Stomach (tissue), 9 donors: Measurements from ENCODE around the gene EHD2. TPM values are rescaled to one million over a fixed set of nuclear protein-coding genes. Genes with fewer than 3 reads are reported as not detected.

Source experiments
- DNase-seq, 2 donors: peaks; one replicate each; pipeline versions ENCODE4 v3.0.0 to v3.0.0-alpha.2; 2013 to 2019
- H3K27ac ChIP-seq, 5 donors: fragments of 200-600 bp in 4 of 5; sonication (generic) in 4 of 5; one replicate each; pipeline ENCODE4 v1.5.1; 2013 to 2019; ENCODE audit warnings: mild to moderate bottlenecking in 1 of 5, moderate library complexity in 1 of 5
- H3K27me3 ChIP-seq, 3 donors: fragments of 200-600 bp; sonication (generic); one replicate each; pipeline ENCODE4 v1.5.1; 2017 to 2019; ENCODE audit warnings: mixed run types in 1 of 3
- H3K36me3 ChIP-seq, 4 donors: fragments of 200-600 bp; sonication (generic); 1 replicate in 3 of 4; 2 replicates in 1 of 4; pipeline ENCODE4 v1.5.1; 2016 to 2019
- H3K4me1 ChIP-seq, 4 donors: fragments of 200-600 bp; sonication (generic); one replicate each; pipeline ENCODE4 v1.5.1; 2016 to 2019
- H3K4me3 ChIP-seq, 4 donors: fragments of 200-600 bp; sonication (generic) in 3 of 4; one replicate each; pipeline ENCODE4 v1.5.1; 2016 to 2019; ENCODE audit warnings: mild to moderate bottlenecking in 1 of 4
- H3K9me3 ChIP-seq, 4 donors: fragments of 200-600 bp; sonication (generic); one replicate each; pipeline ENCODE4 v1.5.1; 2016 to 2019
- EP300 ChIP-seq: sonication (generic); formaldehyde crosslinking; IDR thresholded peaks from one replicate; pipeline ENCODE4 v1.6.1; 2017; ENCODE audit warnings: antibody characterized with exemption
- POLR2A ChIP-seq, 4 donors: fragments of 450-650 bp; IDR thresholded peaks; one replicate each; pipeline ENCODE4 v1.6.1; 2016; ENCODE audit warnings: antibody characterized with exemption in 4 of 4, control low read depth in 2 of 4, mild to moderate bottlenecking in 1 of 4, moderate library complexity in 1 of 4
- POLR2AphosphoS5 ChIP-seq, 3 donors: sonication (generic); formaldehyde crosslinking; IDR thresholded peaks; one replicate each; pipeline ENCODE4 v1.6.1; 2016; ENCODE audit warnings: antibody characterized with exemption in 3 of 3
- WGBS, 5 donors: extraction: QIAGEN DNeasy Blood & Tissue Kit in 3 of 5; methylation state at CpG; one replicate each; pipeline versions ENCODE4 v1.1.5 to v1.1.7; 2013 to 2018; 5-methylcytosine and 5-hydroxymethylcytosine counted together
- intact Hi-C: fragments of 100-400 bp; cut with DNase I; formaldehyde crosslinking; loops from one replicate; pipeline ENCODE4 v1.15.1; 2023; ENCODE audit warnings: low total_unique reads
- polyA plus RNA-seq, 3 donors: library from polyadenylated mRNA; stranded (reverse); fragments of 200-250 nt; gene quantifications; one replicate each; pipeline ENCODE4 v1.2.3, GENCODE V29; 2013
- total RNA-seq, 5 donors: library from RNA; depleted of rRNA; stranded (reverse); fragments of >200 nt; gene quantifications; one replicate each; pipeline versions ENCODE4 v1.1.0 to v1.2.3, GENCODE V29; 2014 to 2016
- TF ChIP-seq, protein P1 (sequence below), 7 experiments: fragments of 450-650 bp in 4 of 7; fragments of 200-600 bp in 3 of 7; sonication (generic) in 3 of 7; IDR thresholded peaks; one replicate each; pipeline ENCODE4 v1.5.1; 2016 to 2019; ENCODE audit warnings: antibody characterized with exemption in 7 of 7, control low read depth in 2 of 7, mild to moderate bottlenecking in 1 of 7
- donor health status: healthy with polysubstance abuse.
- donor health status: Bipolar disorder and iron deficiency.
- donor health status: healthy.

The EHD2 gene
- total and polyA plus RNA-seq, 8 donors: 24.5 to 334 (median 38.5) TPM

DNA sequence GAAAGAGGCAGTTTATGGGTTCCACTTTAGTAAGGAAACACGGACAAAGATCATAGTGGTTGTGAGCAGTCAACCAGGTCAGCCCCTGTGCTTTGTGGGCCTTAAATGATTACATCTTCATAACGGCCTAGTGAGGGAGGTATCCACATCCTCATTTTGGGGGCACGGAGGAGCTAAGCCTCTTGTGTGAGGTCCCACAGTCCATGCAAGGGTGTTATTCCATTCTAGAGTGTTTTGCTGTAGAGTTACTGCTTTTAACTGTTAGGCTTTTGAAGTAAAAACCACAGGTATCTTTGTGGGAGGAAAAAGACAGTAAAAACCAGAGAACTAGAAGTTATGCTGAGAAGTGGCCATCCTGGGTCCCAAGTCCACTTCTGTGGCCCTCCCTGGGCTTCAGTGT, 36.1 kb downstream of the EHD2 start:
- Histone ChIP-seq H3K9me3 (no peaks in the 10 kb centered on the region), H3K4me1 (peaks cover 22 to 52% (median 42%) of the 10 kb centered on the region in 4 donors), H3K36me3 (peaks cover 67 to 79% (median 78%) of the 10 kb centered on the region in 4 donors), H3K4me3 (no peak overlapping the region), H3K27ac (no peak overlapping the region), H3K27me3 (no peaks in the 10 kb centered on the region)
- 77 to 82% (median 82%) methylated on average over 3 of the region's 3 CpGs for WGBS, 5 donors
- intact Hi-C loops: no loop called here
- no peak for TF ChIP-seq EP300
- TF ChIP-seq, protein P1, sequence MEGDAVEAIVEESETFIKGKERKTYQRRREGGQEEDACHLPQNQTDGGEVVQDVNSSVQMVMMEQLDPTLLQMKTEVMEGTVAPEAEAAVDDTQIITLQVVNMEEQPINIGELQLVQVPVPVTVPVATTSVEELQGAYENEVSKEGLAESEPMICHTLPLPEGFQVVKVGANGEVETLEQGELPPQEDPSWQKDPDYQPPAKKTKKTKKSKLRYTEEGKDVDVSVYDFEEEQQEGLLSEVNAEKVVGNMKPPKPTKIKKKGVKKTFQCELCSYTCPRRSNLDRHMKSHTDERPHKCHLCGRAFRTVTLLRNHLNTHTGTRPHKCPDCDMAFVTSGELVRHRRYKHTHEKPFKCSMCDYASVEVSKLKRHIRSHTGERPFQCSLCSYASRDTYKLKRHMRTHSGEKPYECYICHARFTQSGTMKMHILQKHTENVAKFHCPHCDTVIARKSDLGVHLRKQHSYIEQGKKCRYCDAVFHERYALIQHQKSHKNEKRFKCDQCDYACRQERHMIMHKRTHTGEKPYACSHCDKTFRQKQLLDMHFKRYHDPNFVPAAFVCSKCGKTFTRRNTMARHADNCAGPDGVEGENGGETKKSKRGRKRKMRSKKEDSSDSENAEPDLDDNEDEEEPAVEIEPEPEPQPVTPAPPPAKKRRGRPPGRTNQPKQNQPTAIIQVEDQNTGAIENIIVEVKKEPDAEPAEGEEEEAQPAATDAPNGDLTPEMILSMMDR (IDR thresholded peaks at IDR 0.05): no peak
- TF ChIP-seq POLR2AphosphoS5 (IDR thresholded peaks at IDR 0.05): no peak
- no peak for TF ChIP-seq POLR2A (IDR thresholded peaks at IDR 0.05)
- no peak for DNase-seq

DNA sequence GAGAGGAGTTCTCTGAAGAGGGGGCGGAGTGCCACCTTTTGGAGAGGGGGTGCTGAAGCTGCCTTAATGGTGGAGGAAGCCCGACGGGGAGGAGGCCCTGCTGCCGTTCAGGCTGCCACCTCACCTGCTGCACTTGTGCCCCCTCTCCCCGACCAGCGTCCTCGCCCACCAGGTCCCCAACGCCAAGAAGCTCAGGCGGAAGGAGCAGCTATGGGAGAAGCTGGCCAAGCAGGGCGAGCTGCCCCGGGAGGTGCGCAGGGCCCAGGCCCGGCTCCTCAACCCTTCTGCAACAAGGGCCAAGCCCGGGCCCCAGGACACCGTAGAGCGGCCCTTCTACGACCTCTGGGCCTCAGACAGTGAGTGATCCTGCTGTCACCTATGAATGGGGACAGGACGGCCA, 37.5 kb downstream of the EHD2 start:
- no peak for DNase-seq
- H3K27ac ChIP-seq: no peak overlapping the region
- H3K4me1 ChIP-seq: peaks cover 14 to 42% (median 34%) of the 10 kb centered on the region in 4 donors
- intact Hi-C loops: no loop called here
- H3K36me3 ChIP-seq: peaks cover 81 to 93% (median 92%) of the 10 kb centered on the region in 4 donors
- H3K9me3 ChIP-seq: no peaks in the 10 kb centered on the region
- TF ChIP-seq EP300 (no peak), POLR2AphosphoS5 (IDR thresholded peaks at IDR 0.05) (no peak), POLR2A (IDR thresholded peaks at IDR 0.05) (no peak)
- TF ChIP-seq, protein P1 (IDR thresholded peaks at IDR 0.05): no peak
- no peaks in the 10 kb centered on the region for H3K27me3 ChIP-seq
- H3K4me3 ChIP-seq: no peak overlapping the region
- 83 to 94% (median 92%) methylated on average over 14 to 18 of the region's 18 CpGs for WGBS, 5 donors

DNA sequence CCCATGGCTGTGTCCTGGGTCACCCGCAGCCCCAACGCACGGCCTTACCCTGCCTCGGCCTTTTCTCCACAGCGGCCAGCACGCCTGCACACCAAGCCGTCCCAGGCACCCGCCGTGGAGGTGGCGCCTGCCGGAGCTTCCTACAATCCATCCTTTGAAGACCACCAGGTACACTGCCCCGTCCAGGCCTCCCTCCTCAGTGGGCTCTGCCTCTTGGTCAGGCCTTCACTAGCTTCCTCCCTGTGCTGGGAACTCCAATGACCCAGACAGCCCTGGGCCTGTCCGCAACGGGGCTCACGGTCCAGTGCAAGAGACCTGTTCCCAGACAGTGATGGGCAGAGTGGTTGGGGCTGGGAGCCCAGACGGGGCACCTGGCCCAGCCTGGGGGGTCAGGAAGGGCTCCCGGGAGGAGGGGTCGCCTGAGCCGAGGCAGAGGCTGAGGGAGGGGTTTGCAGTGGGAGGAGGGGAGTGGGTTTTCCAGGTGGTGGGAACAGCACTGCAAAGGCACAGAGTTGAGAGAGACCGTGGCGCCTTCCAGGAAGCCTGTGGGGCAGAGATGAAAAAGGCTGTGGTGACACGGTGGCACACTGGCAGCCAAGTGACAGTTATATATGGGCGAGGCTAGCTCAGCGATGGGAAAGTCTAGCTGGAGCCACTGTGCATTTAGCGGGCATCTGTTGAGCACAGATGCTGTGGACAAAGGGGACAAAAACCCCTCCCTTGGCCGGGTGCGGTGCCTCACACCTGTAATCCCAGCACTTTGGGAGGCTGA, 39.4 kb downstream of the EHD2 start:
- no peak overlapping the region for H3K4me3 ChIP-seq
- WGBS, 5 donors: 88 to 94% (median 89%) methylated on average over 25 to 27 of the region's 27 CpGs
- intact Hi-C loops: no loop called here
- no peaks in the 10 kb centered on the region for H3K27me3 ChIP-seq
- peaks cover 0 to 25% (median 17%) of the 10 kb centered on the region in 4 donors for H3K4me1 ChIP-seq
- H3K27ac ChIP-seq: no peak overlapping the region
- TF ChIP-seq, protein P1 (IDR thresholded peaks at IDR 0.05): no peak
- DNase-seq: no peak
- no peaks in the 10 kb centered on the region for H3K9me3 ChIP-seq
- H3K36me3 ChIP-seq: peaks cover 94 to 100% (median 100%) of the 10 kb centered on the region in 4 donors

DNA sequence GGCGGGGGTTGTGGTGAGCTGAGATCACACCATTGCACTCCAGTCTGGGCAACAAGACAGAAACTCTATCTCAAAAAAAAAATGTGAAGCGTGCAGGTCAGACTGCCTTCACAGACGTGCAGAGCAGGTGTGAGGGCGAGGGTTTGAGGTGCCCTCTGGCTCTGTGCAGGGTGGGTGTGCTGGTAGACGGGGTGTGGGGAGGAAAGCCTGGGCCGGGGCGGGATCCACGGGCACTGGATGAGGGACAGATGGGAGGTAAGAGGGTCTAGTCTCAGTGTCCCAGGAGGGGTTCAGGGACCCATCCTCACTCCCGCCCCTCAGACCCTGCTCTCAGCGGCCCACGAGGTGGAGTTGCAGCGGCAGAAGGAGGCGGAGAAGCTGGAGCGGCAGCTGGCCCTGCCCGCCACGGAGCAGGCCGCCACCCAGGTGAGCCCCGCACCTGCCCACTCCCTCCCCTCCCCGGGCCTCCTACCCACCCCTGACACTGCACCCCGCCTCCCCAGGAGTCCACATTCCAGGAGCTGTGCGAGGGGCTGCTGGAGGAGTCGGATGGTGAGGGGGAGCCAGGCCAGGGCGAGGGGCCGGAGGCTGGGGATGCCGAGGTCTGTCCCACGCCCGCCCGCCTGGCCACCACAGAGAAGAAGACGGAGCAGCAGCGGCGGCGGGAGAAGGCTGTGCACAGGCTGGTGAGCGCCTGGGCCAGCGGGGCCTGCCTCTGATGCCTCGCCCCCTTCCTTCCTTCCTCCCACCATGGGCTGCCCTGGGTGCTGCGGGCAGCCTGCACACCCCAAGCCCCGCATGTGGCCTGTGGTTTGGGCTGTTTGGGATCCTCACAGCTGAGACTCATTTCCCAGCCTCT, 41.2 kb downstream of the EHD2 start:
- H3K4me1 ChIP-seq: peaks cover 0 to 7% (median 3%) of the 10 kb centered on the region in 4 donors
- no peak overlapping the region for H3K4me3 ChIP-seq
- peaks cover 90 to 100% (median 100%) of the 10 kb centered on the region in 4 donors for H3K36me3 ChIP-seq
- no peaks in the 10 kb centered on the region for H3K27me3 ChIP-seq
- DNase-seq: no peak
- H3K9me3 ChIP-seq: no peaks in the 10 kb centered on the region
- TF ChIP-seq, protein P1 (IDR thresholded peaks at IDR 0.05): no peak
- TF ChIP-seq POLR2AphosphoS5 (IDR thresholded peaks at IDR 0.05): no peak
- TF ChIP-seq EP300: no peak
- no peak for TF ChIP-seq POLR2A (IDR thresholded peaks at IDR 0.05)
- 91 to 94% (median 92%) methylated on average over 28 to 37 of the region's 37 CpGs for WGBS, 5 donors
- no peak overlapping the region for H3K27ac ChIP-seq
- intact Hi-C loops: no loop called here
